IMR-90 (cell line): ENCODE measurements around the gene SRR. TPM values are rescaled to one million over a fixed set of nuclear protein-coding genes. Genes with fewer than 3 reads are reported as not detected.

Experiments
- ATAC-seq: fragments of 200-7000 bp; cut with Tn5 transposase; 2 replicates; pipeline ENCODE4 v1.9.1; 2020; ENCODE audit warnings: low read depth, mild to moderate bottlenecking, moderate library complexity
- BruUV-seq: library from RNA; stranded (reverse); fragments of 400-500 nt; replicated peaks from 2 replicates; lab custom pipeline; 2021; lab: Mats Ljungman, UMichigan
- CTCF ChIA-PET: fragments of 300-600 bp; formaldehyde crosslinking; extraction: SDS; loops from one replicate; lab custom pipeline; 2021; ENCODE audit warnings: antibody characterized with exemption; lab: Yijun Ruan, JAX
- POLR2A ChIA-PET: fragments of 300-600 bp; sonication (Branson Sonifier 250); formaldehyde crosslinking; loops from one replicate; lab custom pipeline; 2022; ENCODE audit warnings: antibody characterized with exemption; ENCODE audit not compliant: unreplicated experiment; lab: Charles Lee
- DNase-seq: peaks from one replicate; pipeline ENCODE4 v3.0.0; 2013
- H2AFZ ChIP-seq: replicated peaks from 2 replicates; pipeline ENCODE3; 2013; ENCODE audit warnings: low read length, mild to moderate bottlenecking; ENCODE audit not compliant: poor library complexity
- H2AK5ac ChIP-seq: 2 replicates; pipeline ENCODE4 v1.6.1; 2013; ENCODE audit warnings: low read depth, low read length, inconsistent platforms
- H2AK9ac ChIP-seq: replicated peaks from 2 replicates; pipeline ENCODE3; 2013; ENCODE audit warnings: mild to moderate bottlenecking, low read depth, low read length, moderate library complexity; ENCODE audit not compliant: poor library complexity
- H2BK120ac ChIP-seq: 2 replicates; pipeline ENCODE4 v1.6.1; 2013; ENCODE audit warnings: low read depth, low read length, inconsistent platforms
- H2BK15ac ChIP-seq: 3 replicates; pipeline ENCODE4 v1.6.1; 2013; ENCODE audit warnings: low read depth, low read length, inconsistent platforms
- H2BK20ac ChIP-seq: 2 replicates; pipeline ENCODE4 v1.6.1; 2013; ENCODE audit warnings: low read depth, mild to moderate bottlenecking, inconsistent platforms, low read length, moderate library complexity
- H2BK5ac ChIP-seq: 2 replicates; pipeline ENCODE4 v1.6.1; 2013; ENCODE audit warnings: mild to moderate bottlenecking, low read depth, low read length, inconsistent platforms; ENCODE audit not compliant: poor library complexity, severe bottlenecking
- H3K14ac ChIP-seq: replicated peaks from 2 replicates; pipeline ENCODE4 v1.6.1; 2013; ENCODE audit warnings: low read depth, low read length, inconsistent platforms
- H3K18ac ChIP-seq: 2 replicates; pipeline ENCODE4 v1.6.1; 2013; ENCODE audit warnings: low read depth, low read length, control low read depth
- H3K23ac ChIP-seq: 2 replicates; pipeline ENCODE4 v1.6.1; 2013; ENCODE audit warnings: low read depth, low read length, inconsistent platforms
- H3K27ac ChIP-seq: 2 replicates; pipeline ENCODE4 v1.5.1; 2013; ENCODE audit warnings: mild to moderate bottlenecking, control low read depth, low read length; ENCODE audit not compliant: insufficient read depth
- H3K27me3 ChIP-seq: 2 replicates; pipeline ENCODE4 v1.6.1; 2013; ENCODE audit warnings: low read length; ENCODE audit not compliant: control insufficient read depth, insufficient read depth
- H3K36me3 ChIP-seq: 2 replicates; pipeline ENCODE4 v1.6.1; 2013; ENCODE audit warnings: low read length, mixed read lengths; ENCODE audit not compliant: control insufficient read depth, insufficient read depth
- H3K4ac ChIP-seq: 2 replicates; pipeline ENCODE4 v1.6.1; 2013; ENCODE audit warnings: low read depth, low read length, inconsistent platforms
- H3K4me1 ChIP-seq: 2 replicates; pipeline ENCODE4 v1.6.1; 2013; ENCODE audit warnings: low read length, mixed read lengths; ENCODE audit not compliant: control insufficient read depth, insufficient read depth
- H3K4me2 ChIP-seq: 2 replicates; pipeline ENCODE4 v1.6.1; 2013; ENCODE audit warnings: low read depth, mild to moderate bottlenecking, control low read depth, low read length, moderate library complexity
- H3K4me3 ChIP-seq: 2 replicates; pipeline ENCODE4 v1.5.1; 2013; ENCODE audit warnings: low read depth, mild to moderate bottlenecking, control low read depth, low read length, moderate library complexity; ENCODE audit not compliant: insufficient read depth
- H3K56ac ChIP-seq: 2 replicates; pipeline ENCODE4 v1.6.1; 2013; ENCODE audit warnings: low read length, inconsistent platforms; ENCODE audit not compliant: insufficient read depth; ENCODE audit errors: extremely low read depth
- H3K79me1 ChIP-seq, 2 experiments: 2 replicates each; pipeline ENCODE4 v1.6.1; 2013; ENCODE audit warnings: low read length in 2 of 2, inconsistent platforms in 1 of 2, low read depth in 1 of 2
- H3K9ac ChIP-seq: 2 replicates; pipeline ENCODE4 v1.6.1; 2013; ENCODE audit warnings: low read depth, low read length, control low read depth
- H3K9me1 ChIP-seq: 2 replicates; pipeline ENCODE4 v1.6.1; 2013; ENCODE audit warnings: low read length, inconsistent platforms; ENCODE audit not compliant: insufficient read depth
- H3K9me3 ChIP-seq: 2 replicates; pipeline ENCODE4 v1.6.1; 2013; ENCODE audit warnings: low read length; ENCODE audit not compliant: control insufficient read depth, insufficient read depth
- H4K20me1 ChIP-seq: 2 replicates; pipeline ENCODE4 v1.6.1; 2013; ENCODE audit warnings: low read length, inconsistent platforms; ENCODE audit not compliant: insufficient read depth
- H4K5ac ChIP-seq: 2 replicates; pipeline ENCODE4 v1.6.1; 2013; ENCODE audit warnings: mild to moderate bottlenecking, low read depth, low read length, control low read depth
- H4K8ac ChIP-seq, 2 experiments: 2 replicates each; pipeline ENCODE4 v1.6.1; 2013; ENCODE audit warnings: low read depth in 2 of 2, low read length in 2 of 2, control low read depth in 1 of 2, inconsistent platforms in 1 of 2
- H4K91ac ChIP-seq: 2 replicates; pipeline ENCODE4 v1.6.1; 2013; ENCODE audit warnings: low read depth, low read length, inconsistent platforms; ENCODE audit not compliant: insufficient read depth
- FOS ChIP-seq: fragments of 150-350 bp; IDR thresholded peaks from 2 replicates; pipeline ENCODE4 v1.6.1; 2016; ENCODE audit warnings: low read depth, low read length
- WGBS, 2 experiments: methylation state at CpG; one replicate each; pipeline versions ENCODE4 v1.1.5 to v1.1.7; 2013; ENCODE audit warnings: missing lambda C conversion rate in 2 of 2; ENCODE audit not compliant: insufficient read length in 1 of 2; ENCODE audit errors: extremely low coverage in 2 of 2; 5-methylcytosine and 5-hydroxymethylcytosine counted together
- dilution Hi-C: fragments of 300-500 bp; cut with HindIII; formaldehyde crosslinking; loops from one replicate; pipeline ENCODE4 v1.14.3; 2018; ENCODE audit warnings: low sequenced_read_pairs; ENCODE audit not compliant: unreplicated experiment
- in situ Hi-C: fragments of 300-500 bp; cut with MboI; formaldehyde crosslinking; loops from 3 replicates; pipeline ENCODE4 v1.14.3; 2019; ENCODE audit warnings: low sequenced_read_pairs, inconsistent platforms, mixed read lengths
- intact Hi-C: fragments of 100-400 bp; cut with micrococcal nuclease; formaldehyde crosslinking; loops from 2 replicates; pipeline ENCODE4 v1.10.0; 2022
- polyA plus RNA-seq, 3 experiments: library from polyadenylated mRNA; depleted of rRNA; stranded (reverse); fragments of >200 nt; gene quantifications; 2 replicates each; pipeline ENCODE4 v1.2.3, GENCODE V29; 2012; ENCODE audit warnings: low replicate concordance in 1 of 3
- total RNA-seq: library from RNA; depleted of rRNA; stranded (reverse); fragments of >200 nt; gene quantifications from 2 replicates; pipeline ENCODE4 v1.2.3, GENCODE V29; 2012

The SRR gene
- total and polyA plus RNA-seq, 2 of the 4 experiments (the other 2 are of a cell fraction) = 14.5 to 52.7 TPM

DNA sequence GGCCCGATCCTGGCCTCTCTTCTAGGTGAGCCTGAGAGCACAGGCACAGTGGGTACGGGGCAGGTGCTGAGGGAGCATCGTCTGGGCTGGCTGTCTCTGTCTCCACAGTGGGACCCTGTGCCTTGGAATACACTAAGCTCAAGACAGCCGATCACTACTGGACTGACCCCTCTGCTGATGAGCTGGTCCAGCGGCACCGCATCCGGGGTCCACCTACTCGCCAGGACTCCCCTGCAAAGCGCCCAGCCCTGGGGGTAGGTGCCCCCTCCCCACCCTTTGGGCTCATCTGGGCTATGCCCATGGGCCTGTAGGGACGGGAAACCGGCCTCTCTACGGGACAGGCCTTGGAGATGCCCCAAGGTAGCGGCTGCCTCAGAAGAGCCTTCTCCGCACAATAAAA, 59.1 kb downstream of the SRR start:
- no TSS peak for BruUV-seq
- TF ChIP-seq FOS = no peak

More for the DNA sequence above, 59.1 kb downstream of the SRR start:
- 100% methylated on average over 4 of the region's 14 CpGs; no CpG with 5 or more reads in 1 of the 2 experiments for WGBS, 2 experiments
- Histone ChIP-seq H4K5ac (no peak overlapping the region), H3K27me3 (no peaks in the 10 kb centered on the region), H4K91ac (no peak overlapping the region), H3K36me3 (peaks cover 44% of the 10 kb centered on the region), H2AK9ac (no peak overlapping the region), H3K23ac (no peak overlapping the region), H2AFZ (no peak overlapping the region), H2BK5ac (no peak overlapping the region), H3K4me3 (no peak overlapping the region), H4K8ac (no peak overlapping the region), H3K56ac (no peak overlapping the region), H3K18ac (no peak overlapping the region), H2BK20ac (no peak overlapping the region), H3K4ac (no peak overlapping the region), H2BK15ac (no peak overlapping the region), H3K4me1 (peaks cover 7% of the 10 kb centered on the region), H3K9me3 (no peaks in the 10 kb centered on the region), H2AK5ac (no peak overlapping the region), H3K79me1 (peaks cover 0 to 12% of the 10 kb centered on the region in 2 experiments; a peak in 2 of 4 replicates), H3K14ac (no peak overlapping the region), H3K27ac (no peak overlapping the region), H3K4me2 (no peak overlapping the region), H4K20me1 (peaks cover 27% of the 10 kb centered on the region), H2BK120ac (no peak overlapping the region), H3K9me1 (peaks cover 20% of the 10 kb centered on the region), H3K9ac (no peak overlapping the region)
- CTCF ChIA-PET = no interaction called here
- POLR2A ChIA-PET = no interaction called here
- intact Hi-C loops = no loop called here
- no peak for ATAC-seq
- in situ Hi-C loops = no loop called here
- no peak for DNase-seq
- dilution Hi-C loops = no loop called here
